H9 (cell line): ENCODE measurements around the gene MICAL2. TPM values are rescaled to one million over a fixed set of nuclear protein-coding genes. Genes with fewer than 3 reads are reported as not detected.
A peak's percentile ranks its signal among the peaks of the same experiment; 100 is the strongest.

Experiments
- DNase-seq: peaks from one replicate; pipeline ENCODE4 v3.0.0-alpha.2; 2017
- H2AFZ ChIP-seq: one replicate; pipeline ENCODE4 v1.6.1; 2013; ENCODE audit warnings: mild to moderate bottlenecking, low read length, control low read depth, moderate library complexity
- H2AK5ac ChIP-seq: 2 replicates; pipeline ENCODE4 v1.6.1; 2013; ENCODE audit warnings: low read length, control low read depth, mixed read lengths; ENCODE audit not compliant: insufficient read length
- H2BK120ac ChIP-seq: one replicate; pipeline ENCODE4 v1.6.1; 2013; ENCODE audit warnings: low read depth, mild to moderate bottlenecking, low read length, control low read depth, inconsistent platforms; ENCODE audit not compliant: poor library complexity, severe bottlenecking
- H2BK12ac ChIP-seq: 2 replicates; pipeline ENCODE4 v1.6.1; 2013; ENCODE audit warnings: low read length, control low read depth, mixed read lengths, low read depth; ENCODE audit not compliant: insufficient read length
- H2BK15ac ChIP-seq: 2 replicates; pipeline ENCODE4 v1.6.1; 2013; ENCODE audit warnings: low read depth, low read length, control low read depth
- H2BK20ac ChIP-seq: one replicate; pipeline ENCODE4 v1.6.1; 2013; ENCODE audit warnings: low read depth, mild to moderate bottlenecking, low read length, control low read depth, inconsistent platforms; ENCODE audit not compliant: poor library complexity, severe bottlenecking
- H2BK5ac ChIP-seq: 2 replicates; pipeline ENCODE4 v1.6.1; 2013; ENCODE audit warnings: low read length, control low read depth, mixed read lengths; ENCODE audit not compliant: insufficient read length
- H3K14ac ChIP-seq: 2 replicates; pipeline ENCODE4 v1.6.1; 2013; ENCODE audit warnings: low read length, control low read depth; ENCODE audit not compliant: insufficient read depth
- H3K18ac ChIP-seq: 2 replicates; pipeline ENCODE4 v1.6.1; 2013; ENCODE audit warnings: low read depth, mild to moderate bottlenecking, mixed read lengths, low read length, control low read depth; ENCODE audit not compliant: insufficient read length
- H3K23ac ChIP-seq: 2 replicates; pipeline ENCODE4 v1.6.1; 2013; ENCODE audit warnings: low read length, control low read depth, mixed read lengths, low read depth; ENCODE audit not compliant: insufficient read length
- H3K23me2 ChIP-seq: 2 replicates; pipeline ENCODE4 v1.6.1; 2013; ENCODE audit warnings: low read depth, mild to moderate bottlenecking, mixed read lengths, low read length, control low read depth; ENCODE audit not compliant: insufficient read length, poor library complexity, severe bottlenecking
- H3K27ac ChIP-seq: 2 replicates; pipeline ENCODE4 v1.5.1; 2013; ENCODE audit warnings: low read length, control low read depth, mixed read lengths, low read depth; ENCODE audit not compliant: insufficient read length
- H3K27me3 ChIP-seq: 2 replicates; pipeline ENCODE4 v1.6.1; 2013; ENCODE audit warnings: low read length, control low read depth, inconsistent platforms; ENCODE audit not compliant: insufficient read depth
- H3K4ac ChIP-seq: 2 replicates; pipeline ENCODE4 v1.6.1; 2013; ENCODE audit warnings: low read depth, mild to moderate bottlenecking, control low read depth, inconsistent platforms, low read length, moderate library complexity
- H3K4me1 ChIP-seq: 2 replicates; pipeline ENCODE4 v1.6.1; 2013; ENCODE audit warnings: low read length, control low read depth, inconsistent platforms; ENCODE audit not compliant: insufficient read depth
- H3K4me2 ChIP-seq: 2 replicates; pipeline ENCODE4 v1.6.1; 2013; ENCODE audit warnings: low read length, control low read depth, mixed read lengths; ENCODE audit not compliant: insufficient read length, insufficient read depth
- H3K56ac ChIP-seq: 2 replicates; pipeline ENCODE4 v1.6.1; 2013; ENCODE audit warnings: low read depth, mild to moderate bottlenecking, mixed read lengths, low read length, control low read depth; ENCODE audit not compliant: insufficient read length
- H3K79me1 ChIP-seq: 2 replicates; pipeline ENCODE4 v1.6.1; 2013; ENCODE audit warnings: low read depth, mild to moderate bottlenecking, moderate library complexity, low read length, control low read depth, inconsistent platforms; ENCODE audit not compliant: insufficient read depth, poor library complexity, severe bottlenecking
- H3K79me2 ChIP-seq: 2 replicates; pipeline ENCODE4 v1.6.1; 2013; ENCODE audit warnings: low read length, control low read depth, inconsistent platforms; ENCODE audit not compliant: insufficient read depth
- H3K9ac ChIP-seq: 2 replicates; pipeline ENCODE4 v1.6.1; 2013; ENCODE audit warnings: low read length, control low read depth, mixed read lengths; ENCODE audit not compliant: insufficient read length; ENCODE audit errors: extremely low read depth
- H3K9me3 ChIP-seq: one replicate; pipeline ENCODE4 v1.6.1; 2013; ENCODE audit warnings: low read depth, low read length, inconsistent platforms; ENCODE audit not compliant: control insufficient read depth
- H3T11ph ChIP-seq: one replicate; pipeline ENCODE4 v1.6.1; 2013; ENCODE audit warnings: mild to moderate bottlenecking, low read length, control low read depth, inconsistent platforms
- H4K20me1 ChIP-seq: one replicate; pipeline ENCODE4 v1.6.1; 2013; ENCODE audit not compliant: control insufficient read depth, insufficient read length, insufficient read depth
- H4K5ac ChIP-seq: 2 replicates; pipeline ENCODE4 v1.6.1; 2013; ENCODE audit warnings: low read depth, mild to moderate bottlenecking, mixed read lengths, low read length, control low read depth; ENCODE audit not compliant: insufficient read length
- H4K8ac ChIP-seq: replicated peaks from 2 replicates; pipeline ENCODE4 v1.6.1; 2013; ENCODE audit warnings: low read length, control low read depth, mixed read lengths, low read depth; ENCODE audit not compliant: insufficient read length
- H4K91ac ChIP-seq: 2 replicates; pipeline ENCODE4 v1.6.1; 2013; ENCODE audit warnings: low read depth, mild to moderate bottlenecking, moderate library complexity, mixed read lengths, low read length, control low read depth; ENCODE audit not compliant: insufficient read length
- H3K27ac Mint-ChIP-seq, 3 experiments: 2 replicates in 2 of 3; 3 replicates in 1 of 3; pipeline ENCODE4 v1.8.0; 2020 to 2021; ENCODE audit warnings: mixed read lengths in 3 of 3, mild to moderate bottlenecking in 1 of 3, moderate library complexity in 1 of 3
- H3K27me3 Mint-ChIP-seq: 2 replicates; pipeline ENCODE4 v1.8.0; 2021; ENCODE audit warnings: low read depth, mild to moderate bottlenecking, moderate library complexity, mixed read lengths
- H3K36me3 Mint-ChIP-seq, 3 experiments: 2 replicates in 2 of 3; 3 replicates in 1 of 3; pipeline ENCODE4 v1.8.0; 2020 to 2021; ENCODE audit warnings: low read depth in 3 of 3, mixed read lengths in 3 of 3; ENCODE audit not compliant: insufficient read depth in 1 of 3
- H3K4me1 Mint-ChIP-seq, 2 experiments: 2 replicates each; pipeline ENCODE4 v1.8.0; 2020; ENCODE audit warnings: mixed read lengths in 2 of 2
- H3K4me3 Mint-ChIP-seq, 2 experiments: 2 replicates in 1 of 2; 3 replicates in 1 of 2; pipeline ENCODE4 v1.8.0; 2020 to 2021; ENCODE audit warnings: mild to moderate bottlenecking in 2 of 2, mixed read lengths in 2 of 2, moderate library complexity in 1 of 2
- H3K9me3 Mint-ChIP-seq, 2 experiments: 2 replicates in 1 of 2; 3 replicates in 1 of 2; pipeline ENCODE4 v1.8.0; 2020; ENCODE audit warnings: mild to moderate bottlenecking in 2 of 2, mixed read lengths in 2 of 2, moderate library complexity in 1 of 2
- WGBS: extraction: QIAGEN DNeasy Blood & Tissue Kit; methylation state at CpG from one replicate; pipeline ENCODE4 v1.1.7; 2013; ENCODE audit warnings: missing lambda C conversion rate, low lambda C conversion rate, mixed read lengths; ENCODE audit not compliant: insufficient read length; ENCODE audit errors: extremely low coverage; 5-methylcytosine and 5-hydroxymethylcytosine counted together
- total RNA-seq: library from RNA; stranded (reverse); gene quantifications from 2 replicates; pipeline ENCODE4 v1.2.1, GENCODE V29; 2021
- TF ChIP-seq, protein P1 (sequence below): fragments of 200-600 bp; sonication (generic); conservative IDR thresholded peaks from 3 replicates; pipeline ENCODE4 v1.8.0; 2021; ENCODE audit warnings: antibody characterized with exemption, mild to moderate bottlenecking

Gene MICAL2
- total RNA-seq, 1 experiment from 2014 or later = 4.7 TPM

- no peak overlapping the region for H2AFZ ChIP-seq
- Mint-ChIP-seq H3K9me3 (no peaks in the 10 kb centered on the region), H3K27me3 (peaks cover 9% of the 10 kb centered on the region), H3K36me3 (no peaks in the 10 kb centered on the region), H3K27ac (peak overlapping the region in 1 of 3 experiments; percentile 7; a peak in 2 of 7 replicates), H3K4me3 (no peak overlapping the region), H3K4me1 (peaks cover 8 to 17% of the 10 kb centered on the region in 2 experiments)
- H3K27ac ChIP-seq = no peak overlapping the region
- no peaks in the 10 kb centered on the region for H3K4me1 ChIP-seq
- H3K14ac ChIP-seq = no peak overlapping the region
- no peak overlapping the region for H4K8ac ChIP-seq
- TF ChIP-seq, protein P1, sequence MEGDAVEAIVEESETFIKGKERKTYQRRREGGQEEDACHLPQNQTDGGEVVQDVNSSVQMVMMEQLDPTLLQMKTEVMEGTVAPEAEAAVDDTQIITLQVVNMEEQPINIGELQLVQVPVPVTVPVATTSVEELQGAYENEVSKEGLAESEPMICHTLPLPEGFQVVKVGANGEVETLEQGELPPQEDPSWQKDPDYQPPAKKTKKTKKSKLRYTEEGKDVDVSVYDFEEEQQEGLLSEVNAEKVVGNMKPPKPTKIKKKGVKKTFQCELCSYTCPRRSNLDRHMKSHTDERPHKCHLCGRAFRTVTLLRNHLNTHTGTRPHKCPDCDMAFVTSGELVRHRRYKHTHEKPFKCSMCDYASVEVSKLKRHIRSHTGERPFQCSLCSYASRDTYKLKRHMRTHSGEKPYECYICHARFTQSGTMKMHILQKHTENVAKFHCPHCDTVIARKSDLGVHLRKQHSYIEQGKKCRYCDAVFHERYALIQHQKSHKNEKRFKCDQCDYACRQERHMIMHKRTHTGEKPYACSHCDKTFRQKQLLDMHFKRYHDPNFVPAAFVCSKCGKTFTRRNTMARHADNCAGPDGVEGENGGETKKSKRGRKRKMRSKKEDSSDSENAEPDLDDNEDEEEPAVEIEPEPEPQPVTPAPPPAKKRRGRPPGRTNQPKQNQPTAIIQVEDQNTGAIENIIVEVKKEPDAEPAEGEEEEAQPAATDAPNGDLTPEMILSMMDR = no peak
- H2BK5ac ChIP-seq = no peak overlapping the region
- H3K23me2 ChIP-seq = no peaks in the 10 kb centered on the region
- no peaks in the 10 kb centered on the region for H3K79me2 ChIP-seq
- H4K20me1 ChIP-seq = no peaks in the 10 kb centered on the region
- WGBS = no CpG with 5 or more reads among the region's 9 CpGs
- no peak overlapping the region for H4K91ac ChIP-seq
- H2BK12ac ChIP-seq = no peak overlapping the region
- H3K27me3 ChIP-seq = no peaks in the 10 kb centered on the region
- no peak overlapping the region for H3K18ac ChIP-seq
- no peak overlapping the region for H2BK15ac ChIP-seq
- no peak overlapping the region for H3K4ac ChIP-seq
- no peaks in the 10 kb centered on the region for H3K79me1 ChIP-seq
- no peak overlapping the region for H2BK120ac ChIP-seq
- H2AK5ac ChIP-seq = no peak overlapping the region
- H4K5ac ChIP-seq = no peak overlapping the region
- no peak for DNase-seq
- H3K4me2 ChIP-seq = no peak overlapping the region
- H3K9ac ChIP-seq = no peak overlapping the region
- no peak overlapping the region for H3K23ac ChIP-seq
- H3K9me3 ChIP-seq = no peaks in the 10 kb centered on the region
- H2BK20ac ChIP-seq = no peak overlapping the region
- no peak overlapping the region for H3K56ac ChIP-seq
- H3T11ph ChIP-seq = no peak overlapping the region
Observed at GRCh38 chr11:12215181-12215593, 104.8 kb downstream of the MICAL2 start.
